Measurements from ENCODE around the gene ZSCAN12. TPM values are rescaled to one million over a fixed set of nuclear protein-coding genes. Genes with fewer than 3 reads are reported as not detected.

The ZSCAN12 gene
- total and polyA plus RNA-seq, 10 of the 15 experiments (the other 5 are each of a cell fraction or from before 2014, with no cell fraction given), result 1.2 to 12.2 (median 7.4) TPM

- no peak for ATAC-seq
- ChIA-PET SMC1A (ENCODE audit: uncharacterized antibody, unreplicated experiment) (interaction anchor here (0.7 to 1.3 kb wide), 5 partner anchors 9 to 68 kb away, joined by 3 to 4 read pairs (median 3); no protein-coding TSS in a partner anchor), RAD21 (ENCODE audit: unreplicated experiment) (interaction anchor here (0.6 to 0.8 kb wide), 3 partner anchors 22 to 671 kb away, joined by 3 read pairs; no protein-coding TSS in a partner anchor), CTCF (interaction anchor here (0.6 to 1.7 kb wide), 2 partner anchors 22 to 623 kb away, joined by 3 to 9 read pairs; no protein-coding TSS in a partner anchor), POLR2A (interaction anchor here (0.6 to 1.1 kb wide), 2 partner anchors 8 to 193 kb away, joined by 3 read pairs; no protein-coding TSS in a partner anchor)
- in situ Hi-C loops (cut with MboI), result loop anchor here (25.0 kb wide), 1 partner anchor 1671 kb away; the partner anchor contains the start of gene ZNF322
- Histone ChIP-seq H3K79me2 (ENCODE audit: control insufficient read depth, insufficient read depth, low read length) (no peaks in the 10 kb centered on the region), H3K36me3 (ENCODE audit: control insufficient read depth in 2 of 2, insufficient read depth in 2 of 2, low read length in 1 of 2) (no peaks in the 10 kb centered on the region), H4K20me1 (ENCODE audit: control insufficient read depth, insufficient read depth) (no peaks in the 10 kb centered on the region), H3K27ac (ENCODE audit: control insufficient read depth, insufficient read depth) (no peak overlapping the region), H3K4me1 (ENCODE audit: control insufficient read depth, insufficient read depth, low read length) (peaks cover 14% of the 10 kb centered on the region), H3K4me3 (no peak overlapping the region), H3K4me2 (ENCODE audit: control insufficient read depth, insufficient read depth) (no peak overlapping the region), H2AFZ (ENCODE audit: control insufficient read depth, low read depth, low read length) (no peak overlapping the region), H3K9ac (ENCODE audit: control insufficient read depth, insufficient read depth, low read length) (no peak overlapping the region), H3K27me3 (replicated peaks in 1 of 2; ENCODE audit: control insufficient read depth in 2 of 2, insufficient read depth in 2 of 2, low read length in 1 of 2) (no peaks in the 10 kb centered on the region), H3K9me3 (replicated peaks; ENCODE audit: control insufficient read depth, insufficient read depth, low read length) (no peaks in the 10 kb centered on the region; the same call in 2 of the 3 replicates)
- WGBS (ENCODE audit: insufficient coverage, insufficient replicate concordance, low lambda C conversion rate, missing lambda C conversion rate), result 86% methylated on average over 1 of the region's 1 CpG
- BruUV-seq (replicated peaks), result no TSS peak
- no peak for TF ChIP-seq ESRRA (IDR thresholded peaks at IDR 0.05; ENCODE audit: low read length)
- TF ChIP-seq RUNX3 (IDR thresholded peaks at IDR 0.05; ENCODE audit: low read length), result no peak
- no peak for TF ChIP-seq E2F4 (IDR thresholded peaks at IDR 0.05; ENCODE audit: low read depth, low read length)
- TF ChIP-seq ZBED1 (IDR thresholded peaks at IDR 0.05; ENCODE audit: borderline replicate concordance), result no peak
- no peak for TF ChIP-seq RCOR1 (conservative IDR thresholded peaks at IDR 0.05; ENCODE audit: low read depth, low read length)
- no peak for FAIRE-seq
- intact Hi-C loops (cut with micrococcal nuclease; ENCODE audit: unreplicated experiment), result no loop called here
- DNase-seq (ENCODE audit: low read depth, low spot score), result no peak
Observed at GRCh38 chr6:28333599-28334018, 65.9 kb downstream of the ZSCAN12 start.

- no peaks in the 10 kb centered on the region for H3K79me2 ChIP-seq (ENCODE audit: control insufficient read depth, insufficient read depth, low read length)
- no peaks in the 10 kb centered on the region; the same call in 2 of the 3 replicates for H3K9me3 ChIP-seq (replicated peaks; ENCODE audit: control insufficient read depth, insufficient read depth, low read length)
- ATAC-seq, result no peak
- intact Hi-C loops (cut with micrococcal nuclease; ENCODE audit: unreplicated experiment), result no loop called here
- RAD21 ChIA-PET (ENCODE audit: unreplicated experiment), result interaction anchor here (0.7 kb wide), 1 partner anchor 23 kb away, joined by 3 read pairs; no protein-coding TSS in a partner anchor
- no peaks in the 10 kb centered on the region for H4K20me1 ChIP-seq (ENCODE audit: control insufficient read depth, insufficient read depth)
- SMC1A ChIA-PET (ENCODE audit: uncharacterized antibody, unreplicated experiment), result interaction anchor here (1.2 to 1.3 kb wide), 2 partner anchors 53 to 69 kb away, joined by 3 read pairs; no protein-coding TSS in a partner anchor
- CTCF ChIA-PET, result interaction anchor here (1.4 to 1.7 kb wide), 2 partner anchors 23 to 221 kb away, joined by 3 to 9 read pairs; no protein-coding TSS in a partner anchor
- no peak for DNase-seq (ENCODE audit: low read depth, low spot score)
- FAIRE-seq, result no peak
- H3K4me3 ChIP-seq, result no peak overlapping the region
- H3K27ac ChIP-seq (ENCODE audit: control insufficient read depth, insufficient read depth), result no peak overlapping the region
- WGBS (ENCODE audit: insufficient coverage, insufficient replicate concordance, low lambda C conversion rate, missing lambda C conversion rate), result 98% methylated on average over 2 of the region's 2 CpGs
- no peaks in the 10 kb centered on the region for H3K27me3 ChIP-seq (replicated peaks in 1 of 2; ENCODE audit: control insufficient read depth in 2 of 2, insufficient read depth in 2 of 2, low read length in 1 of 2)
- no peak overlapping the region for H3K4me2 ChIP-seq (ENCODE audit: control insufficient read depth, insufficient read depth)
- in situ Hi-C loops (cut with MboI), result loop anchor here (25.0 kb wide), 1 partner anchor 1671 kb away; the partner anchor contains the start of gene ZNF322
- no peaks in the 10 kb centered on the region for H3K36me3 ChIP-seq (ENCODE audit: control insufficient read depth in 2 of 2, insufficient read depth in 2 of 2, low read length in 1 of 2)
- BruUV-seq (replicated peaks), result no TSS peak
- peaks cover 14% of the 10 kb centered on the region for H3K4me1 ChIP-seq (ENCODE audit: control insufficient read depth, insufficient read depth, low read length)
- H3K9ac ChIP-seq (ENCODE audit: control insufficient read depth, insufficient read depth, low read length), result no peak overlapping the region
- POLR2A ChIA-PET, result no interaction called here
- no peak overlapping the region for H2AFZ ChIP-seq (ENCODE audit: control insufficient read depth, low read depth, low read length)
- no peak for TF ChIP-seq BHLHE40 (IDR thresholded peaks at IDR 0.05; ENCODE audit: borderline replicate concordance in 1 of 2, low read depth in 2 of 2, low read length in 1 of 2)
- no peak for TF ChIP-seq ZNF207 (IDR thresholded peaks at IDR 0.05; ENCODE audit: borderline replicate concordance)
- no peak for TF ChIP-seq EZH2 (IDR thresholded peaks at IDR 0.05; ENCODE audit: borderline replicate concordance, control insufficient read depth, low read depth, low read length)
- TF ChIP-seq SMARCA5 (IDR thresholded peaks at IDR 0.05), result no peak
- TF ChIP-seq HCFC1 (IDR thresholded peaks at IDR 0.05; ENCODE audit: low read length), result no peak
- no peak for TF ChIP-seq CBX5 (IDR thresholded peaks at IDR 0.05; ENCODE audit: low read depth)
- no peak for TF ChIP-seq ZBTB4 (CRISPR knock-in tag; IDR thresholded peaks at IDR 0.05)
- TF ChIP-seq ZBED1 (IDR thresholded peaks at IDR 0.05; ENCODE audit: borderline replicate concordance), result no peak
- TF ChIP-seq FOS (IDR thresholded peaks at IDR 0.05; ENCODE audit: borderline replicate concordance, extremely low read depth, insufficient read length), result no peak
Observed at GRCh38 chr6:28333047-28333446, 66.5 kb downstream of the ZSCAN12 start.

Data from GM12878 (cell line).